ENCODE measurements around the gene PATJ. TPM values are rescaled to one million over a fixed set of nuclear protein-coding genes. Genes with fewer than 3 reads are reported as not detected.

The PATJ gene
- total and polyA plus RNA-seq, 8 donors = 27.6 to 58.8 (median 38.8) TPM

- H3K9me3 ChIP-seq = no peaks in the 10 kb centered on the region
- DNase-seq (no peak), ATAC-seq (no peak)
- intact Hi-C loops (cut with DNase I) = no loop called here
- H3K4me3 ChIP-seq = no peak overlapping the region
- no peaks in the 10 kb centered on the region for H3K4me1 ChIP-seq
- H3K27me3 ChIP-seq = no peaks in the 10 kb centered on the region
- no peak for TF ChIP-seq CTCF (IDR thresholded peaks at IDR 0.05)
- H3K36me3 ChIP-seq = no peaks in the 10 kb centered on the region
- no peak overlapping the region for H3K27ac ChIP-seq
These were observed 481.9 kb downstream of the PATJ start for GRCh38 chr1:62224182-62224581.

- no peak overlapping the region for H3K27ac ChIP-seq
- intact Hi-C loops (cut with DNase I) = no loop called here
- TF ChIP-seq CTCF (IDR thresholded peaks at IDR 0.05) = no peak
- no peaks in the 10 kb centered on the region for H3K27me3 ChIP-seq
- H3K36me3 ChIP-seq = no peaks in the 10 kb centered on the region
- H3K9me3 ChIP-seq = no peaks in the 10 kb centered on the region
- H3K4me1 ChIP-seq = no peaks in the 10 kb centered on the region
- DNase-seq (no peak), ATAC-seq (no peak)
- no peak overlapping the region for H3K4me3 ChIP-seq
These were observed 485.2 kb downstream of the PATJ start for GRCh38 chr1:62227496-62227895.

Small RNA genes lying within 50 kb of the gene (microRNA-seq; reads per million reads assigned to microRNA genes)
- gene MIR3116-1 = 0 reads per million in 2 donors
- 0 reads per million in 2 donors for gene MIR3116-2

Other genes starting within 250 kb of the PATJ start
- 10 to 100 TPM; 41.6 to 48.3 TPM for gene TM2D1, start 17.3 kb upstream of the PATJ start, total RNA-seq
- gene TM2D1, start 17.3 kb upstream of the PATJ start, polyA plus RNA-seq (ENCODE audit: insufficient read length in 6 of 6) = 10 to 100 TPM; 66.8 to 82.3 (median 73.2) TPM